ENCODE data around the gene FAM163B. TPM values are rescaled to one million over a fixed set of nuclear protein-coding genes. Genes with fewer than 3 reads are reported as not detected.

FAM163B gene
- total RNA-seq, 6 donors from 2014 or later: not detected

- H3K4me1 ChIP-seq: peaks cover 7 to 19% (median 15%) of the 10 kb centered on the region in 4 donors
- DNase-seq (no peak), ATAC-seq (ENCODE audit: low FRiP score in 2 of 2) (no peak)
- no peaks in the 10 kb centered on the region for H3K27me3 ChIP-seq
- no peaks in the 10 kb centered on the region for H3K9me3 ChIP-seq
- H3K27ac ChIP-seq: no peak overlapping the region
- H3K4me3 ChIP-seq: no peak overlapping the region
- 94 to 95% methylated on average over 6 to 10 of the region's 10 CpGs for WGBS, 2 donors
- TF ChIP-seq, protein P1, sequence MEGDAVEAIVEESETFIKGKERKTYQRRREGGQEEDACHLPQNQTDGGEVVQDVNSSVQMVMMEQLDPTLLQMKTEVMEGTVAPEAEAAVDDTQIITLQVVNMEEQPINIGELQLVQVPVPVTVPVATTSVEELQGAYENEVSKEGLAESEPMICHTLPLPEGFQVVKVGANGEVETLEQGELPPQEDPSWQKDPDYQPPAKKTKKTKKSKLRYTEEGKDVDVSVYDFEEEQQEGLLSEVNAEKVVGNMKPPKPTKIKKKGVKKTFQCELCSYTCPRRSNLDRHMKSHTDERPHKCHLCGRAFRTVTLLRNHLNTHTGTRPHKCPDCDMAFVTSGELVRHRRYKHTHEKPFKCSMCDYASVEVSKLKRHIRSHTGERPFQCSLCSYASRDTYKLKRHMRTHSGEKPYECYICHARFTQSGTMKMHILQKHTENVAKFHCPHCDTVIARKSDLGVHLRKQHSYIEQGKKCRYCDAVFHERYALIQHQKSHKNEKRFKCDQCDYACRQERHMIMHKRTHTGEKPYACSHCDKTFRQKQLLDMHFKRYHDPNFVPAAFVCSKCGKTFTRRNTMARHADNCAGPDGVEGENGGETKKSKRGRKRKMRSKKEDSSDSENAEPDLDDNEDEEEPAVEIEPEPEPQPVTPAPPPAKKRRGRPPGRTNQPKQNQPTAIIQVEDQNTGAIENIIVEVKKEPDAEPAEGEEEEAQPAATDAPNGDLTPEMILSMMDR (IDR thresholded peaks at IDR 0.05): no peak
- TF ChIP-seq EP300 (IDR thresholded peaks at IDR 0.05) (no peak), POLR2A (IDR thresholded peaks at IDR 0.05) (no peak), POLR2AphosphoS5 (IDR thresholded peaks at IDR 0.05) (no peak)
- peaks cover 0 to 42% (median 13%) of the 10 kb centered on the region in 4 donors for H3K36me3 ChIP-seq
These were observed 56.1 kb downstream of the FAM163B start for GRCh38 chr9:133553123-133553522.

- DNase-seq: no peak
- Histone ChIP-seq H3K9me3 (no peaks in the 10 kb centered on the region), H3K36me3 (peaks cover 0 to 48% (median 15%) of the 10 kb centered on the region in 4 donors), H3K4me1 (peaks cover 0 to 11% (median 7%) of the 10 kb centered on the region in 4 donors), H3K27me3 (no peaks in the 10 kb centered on the region), H3K27ac (no peak overlapping the region), H3K4me3 (no peak overlapping the region)
- ATAC-seq (ENCODE audit: low FRiP score in 2 of 2): no peak
- TF ChIP-seq EP300 (IDR thresholded peaks at IDR 0.05) (no peak), POLR2A (IDR thresholded peaks at IDR 0.05) (no peak)
- 89 to 93% methylated on average over 8 of the region's 8 CpGs for WGBS, 2 donors
These were observed 57.0 kb downstream of the FAM163B start for GRCh38 chr9:133552236-133552635.

GRCh38 chr9:133551446-133551845, 57.7 kb downstream of the FAM163B start:
- no peaks in the 10 kb centered on the region for H3K9me3 ChIP-seq

DNA sequence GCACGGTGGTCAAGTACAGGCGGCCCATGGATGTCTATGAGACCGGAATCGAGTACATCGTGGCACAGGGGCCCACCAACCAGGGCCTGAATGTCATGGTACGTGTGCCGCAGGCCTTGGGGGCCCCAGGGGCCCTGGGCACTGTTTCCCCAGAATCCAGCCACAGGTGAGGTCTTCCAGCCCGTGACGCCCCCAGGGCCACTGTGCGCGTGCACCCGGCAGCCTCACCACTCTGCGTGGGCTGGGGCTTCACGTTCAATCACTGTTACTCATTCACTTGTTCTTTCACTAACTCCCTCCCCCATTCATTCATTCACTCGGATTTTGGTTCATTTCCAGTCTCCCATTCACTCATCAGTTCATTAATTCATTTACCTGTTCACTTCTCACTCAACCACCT, 62.1 kb downstream of the FAM163B start:
- H3K36me3 ChIP-seq: peaks cover 0 to 26% (median 4%) of the 10 kb centered on the region in 4 donors
- no peaks in the 10 kb centered on the region for H3K9me3 ChIP-seq
- TF ChIP-seq POLR2A (IDR thresholded peaks at IDR 0.05) (no peak), EP300 (IDR thresholded peaks at IDR 0.05) (no peak), POLR2AphosphoS5 (IDR thresholded peaks at IDR 0.05) (no peak)
- TF ChIP-seq, protein P1 (IDR thresholded peaks at IDR 0.05): no peak
- no peak overlapping the region for H3K27ac ChIP-seq
- peaks cover 23 to 46% (median 34%) of the 10 kb centered on the region in 4 donors for H3K4me1 ChIP-seq
- H3K27me3 ChIP-seq: no peaks in the 10 kb centered on the region
- H3K4me3 ChIP-seq: no peak overlapping the region
- DNase-seq: peak in 1 of 2 donors; percentile 59
- 92 to 93% methylated on average over 14 to 15 of the region's 15 CpGs for WGBS, 2 donors
- no peak for ATAC-seq (ENCODE audit: low FRiP score in 2 of 2)

More at GRCh38 chr9:133551446-133551845, 57.7 kb downstream of the FAM163B start:
- H3K36me3 ChIP-seq: peaks cover 0 to 46% (median 15%) of the 10 kb centered on the region in 4 donors
- DNase-seq: no peak
- no peaks in the 10 kb centered on the region for H3K27me3 ChIP-seq
- TF ChIP-seq, protein P1 (IDR thresholded peaks at IDR 0.05): no peak
- no peak for TF ChIP-seq EP300 (IDR thresholded peaks at IDR 0.05)
- no peak for TF ChIP-seq POLR2A (IDR thresholded peaks at IDR 0.05)
- TF ChIP-seq POLR2AphosphoS5 (IDR thresholded peaks at IDR 0.05): no peak
- H3K4me1 ChIP-seq: peaks cover 0 to 8% (median 5%) of the 10 kb centered on the region in 4 donors
- no peak overlapping the region for H3K4me3 ChIP-seq
- no peak for ATAC-seq (ENCODE audit: low FRiP score in 2 of 2)
- 88 to 93% methylated on average over 7 of the region's 7 CpGs for WGBS, 2 donors
- H3K27ac ChIP-seq: no peak overlapping the region

- TF ChIP-seq POLR2A (IDR thresholded peaks at IDR 0.05) (no peak), POLR2AphosphoS5 (IDR thresholded peaks at IDR 0.05) (no peak), EP300 (IDR thresholded peaks at IDR 0.05) (no peak)
- TF ChIP-seq, protein P1 (IDR thresholded peaks at IDR 0.05): no peak
- no peaks in the 10 kb centered on the region for H3K27me3 ChIP-seq
- peaks cover 0 to 26% (median 4%) of the 10 kb centered on the region in 4 donors for H3K36me3 ChIP-seq
- peaks cover 23 to 52% (median 37%) of the 10 kb centered on the region in 4 donors for H3K4me1 ChIP-seq
- DNase-seq (peak in 1 of 2 donors; percentile 53), ATAC-seq (ENCODE audit: low FRiP score in 2 of 2) (no peak)
- H3K9me3 ChIP-seq: no peaks in the 10 kb centered on the region
- no peak overlapping the region for H3K4me3 ChIP-seq
- 26 to 76% methylated on average over 3 to 7 of the region's 8 CpGs for WGBS, 2 donors
- H3K27ac ChIP-seq: peak overlapping the region; percentile 48 to 77 (median 60)
These were observed 62.9 kb downstream of the FAM163B start for GRCh38 chr9:133546287-133546680.
